SK-N-SH (cell line): ENCODE data around the gene DCAF8L2.

Experiments used
- EP300 ChIP-seq, 2 experiments: IDR thresholded peaks; 2 replicates each; pipeline versions ENCODE4 v1.4.0 to v1.6.1; 2012; ENCODE audit warnings: borderline replicate concordance in 1 of 2, low read depth in 1 of 2, low read length in 1 of 2
- GABPA ChIP-seq: IDR thresholded peaks from 2 replicates; pipeline ENCODE4 v1.4.0; 2012; ENCODE audit warnings: low read depth, mild to moderate bottlenecking
- NRF1 ChIP-seq: IDR thresholded peaks from 2 replicates; pipeline ENCODE4 v1.6.1; 2012; ENCODE audit warnings: low read depth, mild to moderate bottlenecking, low read length
- POLR2AphosphoS5 ChIP-seq: IDR thresholded peaks from 2 replicates; pipeline ENCODE4 v1.6.1; 2012; ENCODE audit warnings: low read depth, low read length
- RAD21 ChIP-seq: IDR thresholded peaks from 2 replicates; pipeline ENCODE4 v1.6.1; 2012; ENCODE audit warnings: mild to moderate bottlenecking, low read length
- RCOR1 ChIP-seq: fragments of 150-350 bp; IDR thresholded peaks from 2 replicates; pipeline ENCODE4 v1.6.1; 2017; ENCODE audit warnings: antibody characterized with exemption, low read length
- REST ChIP-seq: IDR thresholded peaks from 2 replicates; pipeline ENCODE4 v1.6.1; 2012; ENCODE audit warnings: mild to moderate bottlenecking, low read depth, low read length, moderate library complexity
- YY1 ChIP-seq: IDR thresholded peaks from 2 replicates; pipeline ENCODE4 v1.4.0; 2012; ENCODE audit warnings: low read depth, mild to moderate bottlenecking
- TF ChIP-seq, protein P1 (sequence below): fragments of 200-600 bp; sonication (generic); IDR thresholded peaks from 2 replicates; pipeline ENCODE4 v1.6.1; 2017; ENCODE audit warnings: antibody characterized with exemption, mild to moderate bottlenecking, moderate library complexity
- TF ChIP-seq, protein P2 (sequence below): fragments of 150-350 bp; IDR thresholded peaks from 2 replicates; pipeline ENCODE4 v1.6.1; 2017; ENCODE audit warnings: antibody characterized with exemption, low read length, low read depth, borderline replicate concordance
- TF ChIP-seq, protein P3 (sequence below): IDR thresholded peaks from 2 replicates; pipeline ENCODE4 v1.4.0; 2012; ENCODE audit warnings: low read depth, borderline replicate concordance
- TF ChIP-seq, protein P4 (sequence below): IDR thresholded peaks from 2 replicates; pipeline ENCODE4 v1.4.0; 2012; ENCODE audit warnings: low read depth

- TF ChIP-seq NRF1 (no peak), GABPA (no peak), EP300 (IDR thresholded peaks at IDR 0.05; ENCODE audit: borderline replicate concordance in 1 of 2, low read depth in 1 of 2, low read length in 1 of 2) (no peak), REST (no peak), POLR2AphosphoS5 (no peak), YY1 (no peak), RCOR1 (no peak), RAD21 (no peak)
- TF ChIP-seq, protein P1, sequence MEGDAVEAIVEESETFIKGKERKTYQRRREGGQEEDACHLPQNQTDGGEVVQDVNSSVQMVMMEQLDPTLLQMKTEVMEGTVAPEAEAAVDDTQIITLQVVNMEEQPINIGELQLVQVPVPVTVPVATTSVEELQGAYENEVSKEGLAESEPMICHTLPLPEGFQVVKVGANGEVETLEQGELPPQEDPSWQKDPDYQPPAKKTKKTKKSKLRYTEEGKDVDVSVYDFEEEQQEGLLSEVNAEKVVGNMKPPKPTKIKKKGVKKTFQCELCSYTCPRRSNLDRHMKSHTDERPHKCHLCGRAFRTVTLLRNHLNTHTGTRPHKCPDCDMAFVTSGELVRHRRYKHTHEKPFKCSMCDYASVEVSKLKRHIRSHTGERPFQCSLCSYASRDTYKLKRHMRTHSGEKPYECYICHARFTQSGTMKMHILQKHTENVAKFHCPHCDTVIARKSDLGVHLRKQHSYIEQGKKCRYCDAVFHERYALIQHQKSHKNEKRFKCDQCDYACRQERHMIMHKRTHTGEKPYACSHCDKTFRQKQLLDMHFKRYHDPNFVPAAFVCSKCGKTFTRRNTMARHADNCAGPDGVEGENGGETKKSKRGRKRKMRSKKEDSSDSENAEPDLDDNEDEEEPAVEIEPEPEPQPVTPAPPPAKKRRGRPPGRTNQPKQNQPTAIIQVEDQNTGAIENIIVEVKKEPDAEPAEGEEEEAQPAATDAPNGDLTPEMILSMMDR, result no peak
- TF ChIP-seq, protein P2, sequence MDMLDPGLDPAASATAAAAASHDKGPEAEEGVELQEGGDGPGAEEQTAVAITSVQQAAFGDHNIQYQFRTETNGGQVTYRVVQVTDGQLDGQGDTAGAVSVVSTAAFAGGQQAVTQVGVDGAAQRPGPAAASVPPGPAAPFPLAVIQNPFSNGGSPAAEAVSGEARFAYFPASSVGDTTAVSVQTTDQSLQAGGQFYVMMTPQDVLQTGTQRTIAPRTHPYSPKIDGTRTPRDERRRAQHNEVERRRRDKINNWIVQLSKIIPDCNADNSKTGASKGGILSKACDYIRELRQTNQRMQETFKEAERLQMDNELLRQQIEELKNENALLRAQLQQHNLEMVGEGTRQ, result no peak
- TF ChIP-seq, protein P3, sequence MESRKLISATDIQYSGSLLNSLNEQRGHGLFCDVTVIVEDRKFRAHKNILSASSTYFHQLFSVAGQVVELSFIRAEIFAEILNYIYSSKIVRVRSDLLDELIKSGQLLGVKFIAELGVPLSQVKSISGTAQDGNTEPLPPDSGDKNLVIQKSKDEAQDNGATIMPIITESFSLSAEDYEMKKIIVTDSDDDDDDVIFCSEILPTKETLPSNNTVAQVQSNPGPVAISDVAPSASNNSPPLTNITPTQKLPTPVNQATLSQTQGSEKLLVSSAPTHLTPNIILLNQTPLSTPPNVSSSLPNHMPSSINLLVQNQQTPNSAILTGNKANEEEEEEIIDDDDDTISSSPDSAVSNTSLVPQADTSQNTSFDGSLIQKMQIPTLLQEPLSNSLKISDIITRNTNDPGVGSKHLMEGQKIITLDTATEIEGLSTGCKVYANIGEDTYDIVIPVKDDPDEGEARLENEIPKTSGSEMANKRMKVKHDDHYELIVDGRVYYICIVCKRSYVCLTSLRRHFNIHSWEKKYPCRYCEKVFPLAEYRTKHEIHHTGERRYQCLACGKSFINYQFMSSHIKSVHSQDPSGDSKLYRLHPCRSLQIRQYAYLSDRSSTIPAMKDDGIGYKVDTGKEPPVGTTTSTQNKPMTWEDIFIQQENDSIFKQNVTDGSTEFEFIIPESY, result no peak
- TF ChIP-seq, protein P4, sequence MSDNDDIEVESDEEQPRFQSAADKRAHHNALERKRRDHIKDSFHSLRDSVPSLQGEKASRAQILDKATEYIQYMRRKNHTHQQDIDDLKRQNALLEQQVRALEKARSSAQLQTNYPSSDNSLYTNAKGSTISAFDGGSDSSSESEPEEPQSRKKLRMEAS, result no peak
Observed at GRCh38 chrX:27731962-27732361, 141.8 kb downstream of the DCAF8L2 start.
